DMS53 (cell line): ENCODE measurements around the gene HHEX.
"Not testable (repeated sequence)": the region's sequence is repeated elsewhere in the genome, so short reads cannot be mapped to it uniquely, and the experiment has no call there.

Experiments used
- DNase-seq: peaks from one replicate; lab custom pipeline; 2025; lab: John Stamatoyannopoulos, UW

The HHEX gene

DNA sequence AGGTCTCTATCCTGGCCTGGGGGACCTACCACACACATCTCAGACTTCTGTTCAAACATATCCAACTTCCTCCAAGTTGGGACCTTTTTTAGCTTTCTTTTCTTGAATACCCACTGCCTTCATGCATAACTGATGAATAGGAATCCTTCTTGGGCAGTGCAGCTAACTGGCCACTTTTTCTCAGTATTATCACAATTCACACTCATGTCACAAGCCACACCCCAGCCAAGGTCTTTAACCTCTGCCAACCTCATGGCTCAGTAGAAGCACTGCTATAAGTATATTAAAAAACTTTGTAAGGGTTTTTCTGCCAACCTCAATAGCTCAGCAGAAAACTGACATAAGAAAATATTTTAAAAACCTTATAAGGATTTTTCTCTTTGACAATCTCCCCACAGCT, 44.5 kb downstream of the HHEX start:
- DNase-seq: no peak

DNA sequence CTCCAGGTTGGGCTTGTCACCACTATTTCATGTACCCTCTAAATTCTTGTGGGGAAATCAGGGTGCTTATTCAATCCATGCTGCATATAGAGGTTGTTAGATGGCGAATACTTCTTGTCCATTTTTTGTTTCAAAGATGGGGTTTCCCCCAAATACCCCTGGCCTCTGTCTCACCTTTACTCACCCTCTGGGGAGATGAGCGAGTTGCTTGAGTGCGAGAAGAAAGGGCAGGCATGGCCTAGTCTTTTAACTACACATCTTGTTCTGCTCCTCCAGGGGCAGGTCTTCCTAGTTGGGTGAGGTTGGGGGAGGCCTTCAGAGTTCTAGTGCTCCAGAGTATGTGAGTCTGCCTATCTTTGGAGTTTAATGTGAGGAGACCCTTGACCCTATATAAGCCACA, 46.2 kb downstream of the HHEX start:
- no peak for DNase-seq

GRCh38 chr10:92737484-92737883, 47.7 kb downstream of the HHEX start:
- no peak for DNase-seq

DNA sequence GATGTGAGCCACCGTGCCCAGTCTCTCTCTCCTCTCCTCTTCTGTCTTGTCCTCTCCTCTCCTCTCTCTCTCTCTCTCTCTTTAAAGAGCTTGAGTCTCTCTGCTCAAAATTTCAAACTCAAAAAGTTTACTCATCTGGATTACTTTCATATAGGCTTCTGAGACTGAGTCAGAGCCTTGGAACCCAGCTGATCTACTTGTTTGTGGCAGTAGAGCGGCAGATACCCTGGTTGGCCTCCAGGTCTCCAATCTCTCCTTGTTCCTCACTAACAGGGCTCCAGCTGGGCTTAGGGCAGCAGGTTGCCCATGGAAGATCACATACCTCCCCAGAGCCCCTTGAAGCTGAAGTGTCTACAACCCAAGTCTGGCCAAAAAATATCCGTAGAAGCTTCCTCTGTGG, 51.0 kb downstream of the HHEX start:
- no peak for DNase-seq

- DNase-seq: not testable (repeated sequence)
Observed at GRCh38 chr10:92741741-92742140, 52.0 kb downstream of the HHEX start.

DNA sequence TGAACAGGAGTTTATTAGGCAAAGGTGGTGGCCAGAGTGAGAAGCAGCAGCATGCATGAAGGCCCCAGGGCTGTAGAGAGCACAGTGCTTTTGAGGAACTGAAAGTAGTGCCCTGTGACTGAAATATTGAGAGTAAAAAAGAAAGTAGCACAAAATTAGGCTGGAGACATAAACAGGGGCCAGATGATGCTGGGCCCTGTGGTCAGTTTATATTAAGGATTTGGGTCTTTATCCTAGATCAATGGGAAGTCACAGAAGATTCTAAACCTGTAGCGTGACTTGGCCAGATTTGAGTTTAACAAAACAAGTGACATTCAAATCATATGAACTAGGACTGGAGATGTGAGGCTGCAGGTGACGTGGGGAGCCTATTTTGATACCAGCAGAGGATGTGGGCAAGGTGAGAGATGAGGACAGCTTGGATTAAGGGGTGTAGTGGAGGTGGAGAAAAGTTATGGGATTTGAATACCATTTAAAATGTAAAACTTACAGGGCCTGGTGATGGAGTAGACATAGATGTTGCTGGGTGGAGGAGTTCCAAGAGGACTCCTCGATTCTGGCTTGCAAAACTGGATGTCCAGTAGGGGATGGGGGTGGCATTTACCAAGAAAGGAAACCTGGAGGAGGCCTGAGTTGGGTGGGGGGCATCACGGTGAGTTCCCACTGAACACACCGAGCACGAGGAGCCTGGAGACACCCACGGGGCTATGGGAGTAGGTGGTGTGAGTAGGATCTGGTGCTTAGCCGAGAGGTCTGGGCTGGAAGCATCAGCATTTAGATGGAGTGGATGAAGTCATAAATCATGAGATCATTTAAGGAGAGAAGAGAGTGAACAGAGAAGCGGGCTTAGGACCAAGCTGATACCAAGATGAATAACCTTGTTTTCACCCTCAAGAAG, 52.8 kb downstream of the HHEX start:
- no peak for DNase-seq
